HG02840 (cell line): Measurements from ENCODE around the gene GRB7.

ENCODE experiments used
- ATAC-seq: cut with Tn5 transposase; IDR thresholded peaks from one replicate; pipeline ENCODE4 v1.9.1; 2021; ENCODE audit warnings: mild to moderate bottlenecking, moderate library complexity, moderate number of reproducible peaks; ENCODE audit not compliant: unreplicated experiment, low FRiP score

GRB7 gene

DNA sequence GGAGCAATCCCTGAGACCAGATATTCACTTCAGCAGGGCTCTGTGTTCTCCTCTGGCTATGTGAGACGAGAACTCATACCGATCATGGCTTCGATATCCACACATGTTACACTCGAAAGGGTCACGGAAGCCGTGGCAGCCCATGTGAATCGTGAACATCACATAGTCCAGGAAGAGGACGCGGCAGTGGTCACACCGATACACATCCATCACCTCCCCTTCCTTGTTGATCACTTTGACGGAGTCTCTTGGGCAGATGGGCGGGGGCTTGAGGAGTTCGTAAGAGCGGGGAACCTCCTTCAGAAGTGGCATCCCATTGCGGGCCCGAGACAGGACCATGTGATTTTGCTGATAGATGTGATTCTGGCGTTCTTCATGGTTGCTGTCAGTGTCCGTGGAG, 28.0 kb downstream of the GRB7 start:
- no peak for ATAC-seq

DNA sequence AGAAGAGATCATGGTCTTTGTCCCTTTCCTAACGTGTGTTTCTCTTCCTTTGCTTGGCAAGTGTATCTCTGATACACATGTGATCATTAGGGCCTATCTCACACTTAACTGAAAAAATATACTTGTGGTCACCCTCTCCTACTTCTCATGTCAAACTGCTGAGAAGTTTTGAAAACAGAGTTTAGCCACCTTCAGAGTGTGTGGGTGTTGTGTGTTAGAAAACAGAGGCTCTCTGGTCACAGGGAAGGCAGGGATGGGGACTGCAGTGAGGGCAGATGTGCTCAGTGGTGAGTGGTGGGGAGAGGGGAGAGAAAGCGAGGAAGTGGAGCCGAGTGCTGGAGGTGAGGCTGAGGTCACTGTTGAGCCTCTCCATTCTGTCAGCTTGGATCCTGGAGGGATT, 29.4 kb downstream of the GRB7 start:
- ATAC-seq = no peak

DNA sequence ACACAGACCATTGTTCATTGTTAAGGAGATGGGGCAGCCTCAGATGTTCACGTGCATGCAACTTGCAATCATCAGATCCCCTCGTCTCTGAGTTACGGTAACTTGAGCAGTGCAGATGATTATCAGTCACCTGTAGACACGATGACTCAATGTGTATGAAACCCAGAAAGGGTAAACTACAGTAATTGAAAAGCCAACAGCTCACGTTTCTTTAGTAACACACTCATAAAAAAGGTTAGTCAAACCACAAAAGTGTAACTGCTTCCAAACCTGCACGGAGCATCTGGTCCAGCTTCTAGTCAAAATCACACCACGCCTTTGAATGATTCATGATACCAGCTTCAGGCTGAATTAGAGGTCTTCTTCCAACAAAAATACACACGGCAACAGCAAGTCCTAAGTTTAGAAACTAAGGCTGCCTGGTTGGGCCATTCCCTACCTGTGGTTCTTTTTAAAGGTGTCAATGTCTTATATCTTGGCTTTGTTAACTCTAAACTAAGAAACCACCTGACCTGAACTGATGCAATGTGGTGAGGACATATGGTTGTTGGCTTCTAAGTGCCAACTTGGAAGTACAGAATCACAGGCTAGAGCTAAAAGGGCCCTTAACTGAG, 32.3 kb downstream of the GRB7 start:
- peak; percentile 70 for ATAC-seq

DNA sequence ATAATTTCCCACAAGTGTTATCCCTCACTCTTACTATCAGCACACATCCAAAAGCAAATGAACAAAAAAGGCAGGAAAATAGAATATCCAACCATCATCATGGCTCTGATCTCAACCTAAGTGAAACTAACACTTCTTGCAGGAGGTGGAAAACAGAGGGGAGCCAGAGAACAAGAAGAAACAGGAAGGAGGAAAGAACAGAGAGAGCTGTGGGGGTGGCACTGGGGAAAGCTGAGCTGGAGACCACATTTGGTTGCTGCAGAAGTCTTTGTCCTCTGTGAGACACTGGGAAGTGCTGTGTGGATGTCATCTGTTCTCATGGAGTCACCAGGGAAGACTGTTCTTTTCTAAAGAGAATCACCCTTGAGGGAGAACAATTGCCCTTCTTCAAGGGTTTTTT, 34.7 kb downstream of the GRB7 start:
- ATAC-seq = no peak

DNA sequence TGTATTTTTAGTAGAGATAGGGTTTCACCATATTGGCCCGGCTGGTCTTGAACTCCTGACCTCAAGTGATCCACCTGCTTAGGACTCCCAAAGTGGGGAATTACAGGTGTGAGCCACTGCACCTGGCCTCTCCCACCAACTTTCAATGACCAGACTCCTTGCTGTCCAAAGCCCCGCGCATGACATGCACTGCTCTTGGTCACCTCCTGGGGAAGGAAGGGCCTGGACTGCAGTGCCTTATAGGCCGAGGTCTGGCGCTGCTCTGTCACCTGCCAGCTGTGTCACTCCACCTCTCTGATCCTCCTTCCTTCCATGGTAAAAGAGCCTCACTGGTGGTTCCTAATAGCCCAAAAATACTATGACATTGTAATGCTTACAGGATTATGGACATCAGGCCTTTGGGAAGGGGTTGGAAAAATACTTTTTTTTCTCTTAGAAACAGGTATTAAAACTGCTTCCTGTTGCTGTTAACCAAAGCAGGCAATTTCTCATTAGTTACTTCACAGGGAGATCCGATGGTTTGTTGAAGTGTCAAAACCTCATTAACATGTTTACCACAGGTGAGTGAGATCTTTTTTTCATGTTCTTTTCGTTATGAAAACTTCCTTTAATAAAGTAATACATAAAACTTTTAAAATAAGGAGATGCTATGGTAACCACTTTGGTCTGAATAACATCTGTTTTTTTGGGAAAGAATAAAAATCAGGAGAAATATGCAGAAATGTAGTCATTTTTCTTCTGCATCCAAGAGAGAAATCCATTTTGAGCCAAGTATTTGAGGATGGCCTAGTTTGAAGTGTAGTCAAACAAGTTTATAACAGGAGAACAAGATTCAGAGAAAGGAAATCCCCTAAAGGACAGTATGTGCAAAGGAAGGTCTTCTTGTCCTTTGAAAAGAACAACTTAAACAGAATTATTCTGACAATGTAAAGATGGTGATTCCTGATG, 35.5 kb downstream of the GRB7 start:
- ATAC-seq = no peak

DNA sequence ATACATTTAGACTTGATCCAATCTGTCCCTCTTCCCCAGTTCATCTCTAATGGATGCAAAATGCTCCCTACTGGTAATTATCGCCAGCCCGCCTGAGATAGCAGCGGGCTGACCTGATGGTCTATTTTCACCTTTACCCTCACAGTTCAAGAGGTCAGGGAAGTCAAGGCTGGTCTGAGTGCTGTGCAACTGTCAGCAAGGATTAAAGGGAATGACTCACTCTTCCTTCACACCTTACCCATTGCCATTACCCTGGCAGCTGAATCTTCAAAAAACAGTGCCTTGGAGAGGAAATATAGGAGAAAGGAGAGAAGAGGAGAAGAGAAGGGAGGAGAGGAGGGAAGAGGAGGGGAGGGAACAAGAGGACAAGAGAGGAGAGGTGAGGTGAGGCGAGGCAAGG, 36.3 kb downstream of the GRB7 start:
- ATAC-seq = no peak

DNA sequence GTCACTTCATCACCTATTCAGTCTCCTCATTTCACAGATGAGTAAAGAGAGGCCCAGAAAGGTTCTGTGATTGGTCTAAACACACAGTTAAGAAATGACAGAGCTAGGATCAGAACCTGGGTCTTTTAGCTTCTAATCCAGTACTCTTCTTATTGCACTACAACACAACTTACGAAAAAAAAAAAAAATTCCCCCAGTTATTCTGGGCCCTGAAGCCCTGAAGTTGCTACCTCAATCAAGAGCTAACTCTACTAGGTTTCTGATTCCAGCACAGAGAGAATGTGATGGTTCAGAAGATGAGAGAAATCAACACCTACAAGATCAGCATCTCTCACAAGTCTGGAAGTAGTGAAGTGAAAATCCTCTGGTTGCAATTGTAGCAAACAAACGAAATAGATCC, 37.3 kb downstream of the GRB7 start:
- ATAC-seq = no peak

DNA sequence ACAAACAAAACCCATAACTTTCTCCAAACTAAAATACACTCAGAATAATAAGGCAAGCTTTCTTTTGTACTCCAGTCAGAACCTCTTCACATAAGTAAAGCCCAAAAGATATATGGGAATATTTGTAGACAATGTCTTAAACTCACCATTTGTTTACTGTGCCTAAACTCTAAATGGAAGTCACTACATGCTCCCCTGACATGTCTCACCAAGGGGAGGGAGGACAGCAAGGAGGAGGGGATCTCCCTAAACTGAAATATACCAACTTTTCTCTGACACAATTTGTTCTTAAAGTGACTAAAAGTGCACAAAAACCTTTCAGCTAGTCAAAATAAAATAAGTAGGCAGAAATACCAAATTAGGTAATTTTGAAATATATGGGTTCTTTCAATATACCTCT, 38.5 kb downstream of the GRB7 start:
- ATAC-seq = no peak

DNA sequence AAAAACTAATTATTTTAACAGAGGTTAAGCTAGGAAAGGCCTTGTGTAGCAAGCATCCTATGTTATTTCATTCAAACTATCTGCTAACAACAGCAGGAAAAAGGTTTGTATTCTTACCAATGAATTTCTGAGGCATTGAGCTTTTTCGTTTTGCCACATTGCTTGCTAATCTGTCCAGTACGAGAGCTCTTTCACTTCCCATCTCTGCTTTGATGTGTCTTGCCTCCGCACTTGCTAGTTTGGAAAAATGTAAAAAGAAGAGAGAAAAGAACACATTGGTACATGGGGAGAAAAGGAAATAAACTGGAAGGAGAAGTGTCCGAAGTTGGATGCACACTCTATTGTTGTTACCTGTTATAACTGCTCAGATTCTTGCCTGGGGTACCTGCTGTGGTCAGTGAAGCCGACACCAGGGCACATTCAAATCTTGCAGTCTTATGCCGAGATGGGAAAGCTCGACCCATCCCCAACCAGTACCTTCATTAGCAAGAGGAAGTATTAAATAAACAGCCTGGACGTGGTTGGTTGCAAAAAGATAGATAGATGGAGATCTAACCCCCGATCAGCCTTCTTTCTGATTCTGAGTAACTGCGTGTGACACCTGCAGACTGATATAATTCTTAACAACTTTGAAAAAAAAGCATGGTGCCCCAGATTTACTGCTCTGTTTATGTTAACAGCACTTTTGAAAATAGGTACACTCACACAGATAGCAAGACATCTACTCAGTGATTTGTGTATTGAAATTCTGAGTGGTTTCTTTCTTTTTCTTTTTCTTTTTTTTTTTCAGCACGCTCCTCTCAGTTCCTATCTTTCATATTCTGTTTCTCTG, 40.0 kb downstream of the GRB7 start:
- peak; percentile 46 for ATAC-seq

DNA sequence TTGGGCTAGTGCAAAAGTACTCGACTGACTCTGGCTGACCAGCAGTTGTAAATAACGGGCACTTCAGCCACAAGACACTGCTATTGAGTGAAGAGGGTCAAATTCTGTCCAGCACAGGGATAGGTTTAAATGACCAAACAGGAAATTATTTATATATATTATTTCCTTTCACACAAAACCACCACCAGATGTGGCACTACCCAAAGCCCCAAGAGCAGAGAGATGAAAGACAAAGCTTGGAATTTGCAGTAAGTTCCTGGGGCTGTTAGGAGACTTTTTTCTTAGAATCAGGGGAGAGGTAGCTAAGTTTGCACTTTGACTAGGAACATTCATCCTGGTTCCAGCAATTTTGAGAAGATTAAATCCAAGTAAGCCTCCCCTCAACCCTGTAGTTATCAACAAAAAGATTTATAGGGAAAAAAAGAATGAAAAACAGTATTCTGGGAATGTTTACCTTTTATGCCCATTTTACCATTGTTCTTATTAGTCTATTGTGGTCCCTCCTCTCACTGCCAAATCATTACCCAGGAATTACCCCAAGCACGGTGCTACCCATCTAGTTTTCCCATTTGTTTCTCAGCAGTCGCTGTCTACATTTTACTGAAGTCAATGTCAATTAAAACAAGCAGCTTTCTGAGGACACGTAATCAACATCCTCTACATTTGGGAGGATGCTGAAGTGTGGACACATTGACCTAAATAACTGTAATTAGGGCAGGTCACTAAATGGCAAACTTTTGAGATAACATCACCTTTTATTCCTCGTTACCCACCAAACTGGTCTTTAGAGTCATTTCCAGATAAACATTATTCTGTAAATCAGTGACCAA, 43.5 kb downstream of the GRB7 start:
- no peak for ATAC-seq

DNA sequence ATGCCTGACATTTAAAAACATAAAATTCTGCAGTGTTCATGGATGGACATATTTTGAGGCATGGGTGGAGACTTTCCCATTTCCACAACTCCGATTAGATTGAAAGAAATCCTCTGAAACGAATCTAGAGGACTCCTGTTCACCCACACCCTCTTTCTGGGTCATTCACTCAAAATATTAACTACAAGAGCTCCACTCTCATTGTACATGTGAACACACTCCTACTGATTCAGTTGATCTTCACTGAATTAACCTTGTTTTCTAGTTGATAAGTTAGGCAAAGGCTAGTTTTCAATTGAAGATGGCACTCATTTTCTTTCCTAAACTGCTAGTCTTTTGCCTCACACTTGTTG, 44.1 kb downstream of the GRB7 start:
- ATAC-seq = no peak

DNA sequence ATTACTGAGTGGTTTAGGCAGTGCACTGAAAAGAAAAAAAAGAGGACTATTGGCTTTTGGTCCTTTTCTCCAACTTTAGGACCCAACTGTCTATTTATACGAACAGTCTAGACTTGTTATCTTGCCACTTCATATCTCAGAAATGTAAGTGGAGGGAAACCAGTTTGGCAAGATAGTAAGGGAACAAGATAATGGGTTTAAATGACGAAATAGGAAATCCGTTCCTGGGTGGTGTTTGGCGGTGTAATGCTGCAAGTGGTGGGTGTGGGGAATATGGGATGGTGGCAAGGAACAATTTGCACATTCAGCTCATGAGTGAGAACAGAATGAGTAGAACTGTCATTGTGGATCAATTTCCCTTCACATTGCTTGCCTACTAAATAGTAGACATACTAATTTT, 44.7 kb downstream of the GRB7 start:
- no peak for ATAC-seq

DNA sequence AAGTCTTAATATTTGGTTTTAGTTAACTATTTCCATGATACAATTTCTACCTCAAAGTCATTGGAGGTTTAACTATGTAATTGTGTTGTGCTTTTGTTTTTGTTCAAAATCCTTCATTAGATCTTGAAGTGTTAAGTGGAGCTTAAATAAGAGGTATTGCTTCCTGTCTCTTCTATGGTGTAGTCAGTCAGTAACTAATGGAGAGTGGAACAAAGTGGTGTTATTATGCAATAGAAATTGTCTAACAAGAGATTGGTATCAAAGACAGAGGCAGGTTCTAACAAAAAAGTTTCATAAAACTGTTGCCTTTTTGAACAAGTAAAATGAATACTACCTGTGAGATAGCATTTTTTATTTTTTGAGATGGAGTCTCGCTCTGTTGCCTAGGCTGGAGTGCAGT, 45.2 kb downstream of the GRB7 start:
- no peak for ATAC-seq

DNA sequence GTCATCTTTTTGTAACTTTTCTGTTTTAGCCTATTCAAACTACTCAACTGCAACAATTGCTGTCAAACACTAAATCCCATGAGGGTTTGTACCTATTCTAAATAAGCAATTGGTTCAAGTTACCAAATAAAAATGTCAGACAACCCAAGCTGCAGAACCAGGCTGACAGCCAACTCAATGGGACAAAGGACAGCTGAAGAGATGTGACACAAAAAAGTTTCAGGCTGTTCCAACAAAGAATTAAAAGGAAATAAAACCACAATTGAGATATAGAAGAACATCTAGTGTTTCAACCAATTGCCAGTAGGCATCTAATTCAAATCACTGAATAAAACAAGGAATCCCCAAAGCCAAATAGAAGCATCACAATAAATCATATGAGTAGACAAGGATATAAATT, 49.3 kb downstream of the GRB7 start:
- ATAC-seq = no peak

DNA sequence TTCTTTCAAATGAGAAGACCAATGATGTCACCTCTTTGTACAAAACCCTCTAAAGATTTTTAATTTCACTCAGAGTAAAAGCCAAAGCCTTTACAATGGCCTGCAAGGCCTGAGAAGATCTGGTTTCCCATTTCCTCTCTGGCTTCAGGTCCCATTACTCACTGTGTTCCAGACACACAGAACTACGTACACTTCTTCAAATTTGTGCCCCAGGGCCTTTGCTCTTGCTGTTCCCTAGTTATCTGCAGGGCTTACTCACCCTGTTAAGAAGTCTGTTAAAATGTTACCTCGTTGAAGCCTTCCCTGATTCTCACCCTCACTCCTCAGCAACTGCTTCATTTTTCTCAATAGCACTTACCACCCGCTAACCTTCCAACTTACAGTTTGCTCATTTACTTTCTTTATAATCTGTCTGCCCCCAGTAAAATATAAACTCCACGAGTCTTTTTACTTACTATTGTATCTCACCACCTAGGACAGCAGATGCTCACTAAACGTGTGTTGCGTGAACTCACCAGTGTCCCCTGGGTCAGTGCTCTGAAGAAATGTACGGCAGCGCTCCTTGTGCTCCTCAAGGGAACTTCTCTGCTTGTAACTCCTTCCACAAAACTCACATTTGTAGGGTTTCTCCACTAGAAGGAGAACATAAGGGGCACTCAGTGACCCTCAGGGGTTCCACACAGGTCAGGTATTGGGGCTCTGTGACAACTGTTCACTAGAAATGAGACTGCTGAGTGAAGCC, 50.2 kb downstream of the GRB7 start:
- ATAC-seq = no peak

DNA sequence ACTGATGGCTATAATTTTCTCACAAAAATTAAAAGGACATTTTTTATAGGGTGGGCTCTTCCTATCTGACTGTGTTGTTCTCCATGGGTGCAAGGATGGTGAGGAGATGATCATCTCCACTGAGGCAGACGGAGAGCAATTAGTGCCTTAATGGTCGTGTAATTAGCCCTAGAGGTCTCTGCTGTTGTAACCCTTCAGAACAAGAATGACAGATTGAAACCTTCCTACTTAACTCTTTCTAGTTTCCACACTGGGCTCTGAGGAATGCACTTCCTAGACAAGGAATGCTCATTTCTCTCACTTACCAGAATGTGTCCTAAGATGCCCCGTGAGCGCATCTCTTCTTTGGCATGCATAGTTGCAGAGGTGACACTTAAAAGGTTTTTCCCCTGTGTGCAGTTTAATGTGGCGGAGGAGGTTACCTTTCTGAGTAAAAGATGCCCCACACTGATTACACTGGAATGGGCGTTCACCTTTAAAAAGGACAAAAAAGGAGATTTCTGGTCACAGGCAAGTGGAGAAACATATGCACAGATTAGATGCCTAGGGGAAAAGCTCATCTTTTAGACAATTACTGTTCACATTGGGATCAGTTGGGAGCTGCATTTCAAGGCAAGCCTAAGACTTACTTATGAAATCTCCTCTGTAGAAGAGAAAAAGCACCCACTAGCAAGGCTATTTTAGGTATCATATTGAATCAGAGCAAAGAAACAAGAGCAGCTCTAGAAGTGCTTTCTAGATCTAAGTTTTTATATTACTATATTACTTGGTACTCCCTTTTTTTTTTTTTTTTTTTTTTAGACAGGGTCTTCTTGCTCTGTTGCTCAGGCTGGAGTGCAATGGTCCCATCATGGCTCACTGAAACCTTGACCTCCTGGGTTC, 53.6 kb downstream of the GRB7 start:
- no peak for ATAC-seq

DNA sequence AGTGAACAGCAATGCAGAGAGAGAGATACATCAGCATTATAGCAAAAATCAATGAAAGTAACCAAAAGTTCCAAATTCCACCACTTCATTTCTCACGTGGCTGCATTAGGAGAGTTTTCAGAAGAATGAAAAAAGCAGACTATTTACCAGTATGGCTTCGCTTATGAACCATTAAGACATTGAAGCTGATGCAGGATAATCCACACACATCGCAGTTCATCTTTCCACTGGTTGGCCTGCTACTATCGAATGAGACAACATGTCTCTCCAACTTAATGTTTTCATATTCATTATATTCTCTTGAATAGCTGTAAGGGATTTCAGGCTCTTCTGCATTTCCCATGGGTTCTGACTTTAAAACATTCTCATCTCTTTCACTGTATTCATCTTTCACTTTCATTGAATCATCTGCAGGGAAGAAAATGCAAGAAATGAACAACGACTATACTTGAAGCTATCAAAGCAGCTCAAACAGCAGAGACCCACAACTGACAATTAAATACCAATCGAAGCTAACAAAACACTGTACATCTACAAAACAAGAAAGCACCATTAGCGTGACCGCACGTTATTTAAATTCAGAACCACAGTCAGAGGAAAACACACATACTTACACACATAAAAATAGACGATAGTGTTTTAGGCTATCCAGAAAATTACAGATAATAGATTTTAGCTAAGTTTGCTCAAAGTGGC, 54.9 kb downstream of the GRB7 start:
- ATAC-seq = no peak

DNA sequence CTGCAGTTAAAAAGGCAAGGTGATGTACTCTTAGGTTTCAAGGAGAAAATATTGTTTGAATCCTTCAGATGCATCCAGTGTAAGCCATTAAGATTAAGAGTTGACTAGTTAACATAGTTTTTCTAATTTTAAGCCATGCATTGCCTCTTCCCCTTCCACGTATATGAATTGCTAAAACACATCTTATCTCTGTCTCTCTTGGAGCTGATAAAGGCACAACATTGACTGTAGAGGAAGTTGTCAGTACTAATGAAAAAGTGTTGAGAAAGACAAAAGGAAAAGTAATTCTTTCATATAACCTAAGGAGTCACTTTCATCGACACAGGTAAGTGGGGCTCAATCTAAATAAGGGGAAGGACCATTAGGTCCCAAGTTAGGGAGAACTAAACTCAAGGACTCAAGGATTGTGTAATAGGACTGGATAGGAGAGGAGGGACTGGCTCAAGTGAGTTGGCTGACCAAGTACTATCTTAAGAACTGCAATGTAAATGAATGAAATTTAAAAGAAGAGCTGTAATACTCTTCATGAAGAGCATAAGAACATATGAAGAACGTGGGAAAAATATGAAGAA, 55.6 kb downstream of the GRB7 start:
- ATAC-seq = no peak
